ENCODE results near the gene ADSS1.

Gene ADSS1

DNA sequence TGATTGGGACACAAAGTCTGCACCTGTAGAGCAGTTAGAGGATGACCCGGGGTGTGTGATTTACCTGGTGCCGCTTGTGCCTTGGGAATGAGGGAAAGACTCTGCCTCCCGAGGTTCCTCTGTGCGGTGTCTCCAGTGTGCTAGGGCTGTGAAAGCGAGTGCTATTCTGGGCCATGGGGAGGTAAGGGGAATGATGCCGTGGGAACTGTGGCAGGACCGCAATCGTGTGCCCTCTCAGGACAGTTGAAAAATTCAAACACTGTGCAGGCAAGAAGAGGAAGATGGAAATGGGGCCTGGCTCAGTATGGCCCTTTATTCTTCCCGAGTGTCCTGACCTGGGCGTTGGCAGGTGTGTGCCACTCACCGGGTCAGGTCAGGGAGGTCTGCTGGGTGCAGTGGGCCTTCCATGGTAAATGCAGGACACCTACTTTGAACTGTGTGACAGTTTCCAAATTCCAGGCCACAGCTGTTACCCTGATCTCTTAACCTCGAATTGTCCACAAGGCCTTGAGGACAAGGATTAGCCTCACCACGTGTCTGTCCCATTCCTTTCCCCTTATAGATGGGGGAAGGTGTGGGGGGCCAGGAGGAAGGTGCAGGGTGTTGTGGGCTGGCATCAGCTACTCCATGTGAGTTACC, 30.3 kb downstream of the ADSS1 start:
- Histone ChIP-seq H3K4me1 (peaks cover 37 to 57% (median 51%) of the 10 kb centered on the region in 10 experiments), H3K9me3 (replicated peaks in 1 of 11) (peaks cover 0 to 26% (median 23%) of the 10 kb centered on the region in 11 experiments; a peak in 16 of 22 replicates), H3K4me2 (peak overlapping the region; percentile 91 to 99 (median 97)), H3K4me3 (peak overlapping the region; percentile 92 to 100 (median 98)), H3K36me3 (peaks cover 40 to 54% (median 50%) of the 10 kb centered on the region in 11 experiments), H4K20me1 (peaks cover 21 to 63% (median 61%) of the 10 kb centered on the region in 11 experiments; a peak in 20 of 22 replicates), H3K27me3 (no peaks in the 10 kb centered on the region), H3K9ac (peak overlapping the region; percentile 91 to 99 (median 97)), H3K27ac (peak overlapping the region in 9 of 11 experiments; percentile 86 to 95 (median 93); a peak in 17 of 22 replicates)
- TF ChIP-seq Cebpa-rat (IDR thresholded peaks at IDR 0.05) = no peak

DNA sequence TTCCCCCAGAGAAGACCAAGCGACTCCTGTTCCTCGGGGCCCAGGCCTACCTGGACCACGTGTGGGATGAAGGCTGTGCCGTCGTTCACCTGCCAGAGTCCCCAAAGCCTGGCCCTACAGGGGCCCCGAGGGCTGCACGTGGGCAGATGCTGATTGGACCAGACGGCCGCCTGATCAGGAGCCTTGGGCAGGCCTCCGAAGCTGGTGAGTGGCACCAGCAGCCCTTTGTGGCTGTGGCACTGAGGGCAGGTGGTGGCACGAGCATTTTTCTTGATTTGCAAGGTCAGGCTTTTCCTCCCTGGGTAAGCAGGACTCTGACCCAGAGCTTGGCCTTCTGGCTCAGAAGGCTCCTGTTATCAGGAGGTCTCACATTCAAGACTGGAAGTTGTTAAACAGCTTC, 31.6 kb downstream of the ADSS1 start:
- Histone ChIP-seq H3K27me3 (no peaks in the 10 kb centered on the region), H3K9me3 (replicated peaks in 1 of 11) (peaks cover 0 to 13% (median 12%) of the 10 kb centered on the region in 11 experiments; a peak in 16 of 22 replicates), H3K27ac (peak overlapping the region in 2 of 11 experiments; percentile 6 to 53; a peak in 2 of 22 replicates), H3K9ac (peak overlapping the region in 10 of 11 experiments; percentile 92 to 99 (median 98); a peak in 18 of 22 replicates), H3K4me2 (peak overlapping the region in 10 of 11 experiments; percentile 91 to 99 (median 96); a peak in 18 of 22 replicates), H3K4me3 (0 out of 20 replicates have a peak overlapping the region, but pooled peaks of 1 of the 10 experiments have one; percentile 98), H4K20me1 (peaks cover 21 to 76% (median 70%) of the 10 kb centered on the region in 11 experiments; a peak in 20 of 22 replicates), H3K4me1 (peaks cover 37 to 54% (median 49%) of the 10 kb centered on the region in 10 experiments), H3K36me3 (peaks cover 49 to 66% (median 62%) of the 10 kb centered on the region in 11 experiments)
- TF ChIP-seq Cebpa-rat (IDR thresholded peaks at IDR 0.05) = no peak

DNA sequence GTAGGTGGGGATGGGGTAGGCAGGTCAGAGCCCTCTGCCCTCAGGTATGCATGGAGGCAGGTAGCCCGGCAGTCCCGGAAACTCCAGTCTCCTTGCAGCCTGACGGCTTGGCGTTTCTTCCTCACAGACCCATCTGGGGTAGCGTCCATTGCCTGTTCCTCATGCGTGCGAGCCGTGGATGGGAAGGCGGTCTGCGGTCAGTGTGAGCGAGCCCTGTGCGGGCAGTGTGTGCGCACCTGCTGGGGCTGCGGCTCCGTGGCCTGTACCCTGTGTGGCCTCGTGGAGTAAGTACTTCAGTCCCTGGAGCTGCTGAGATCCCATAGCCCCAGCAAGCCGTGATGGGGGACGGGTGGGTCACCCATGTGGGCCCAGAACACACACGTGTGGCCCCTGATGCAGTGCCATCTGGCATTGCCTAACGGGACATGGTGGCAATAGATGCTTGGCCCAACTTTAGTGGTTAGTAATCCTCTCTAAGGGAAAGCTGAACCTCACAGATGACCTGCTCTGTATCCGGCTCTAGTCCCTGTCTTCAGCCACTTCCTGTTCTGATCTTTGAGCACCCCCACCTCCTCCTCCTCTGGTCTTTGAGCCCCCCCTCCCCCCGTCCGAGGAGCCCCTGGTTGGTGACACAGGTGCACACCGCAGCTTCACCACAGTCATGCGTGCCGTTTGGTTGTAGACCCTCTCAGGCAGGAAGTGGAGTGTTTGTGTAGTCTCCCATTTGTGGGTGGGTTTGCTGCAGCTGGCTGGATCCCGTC, 32.6 kb downstream of the ADSS1 start:
- peak overlapping the region in 10 of 11 experiments; percentile 28 to 99 (median 96); a peak in 20 of 22 replicates for H3K4me2 ChIP-seq
- H3K27ac ChIP-seq = peak overlapping the region in 7 of 11 experiments; percentile 4 to 53 (median 30); a peak in 8 of 22 replicates
- peaks cover 57 to 76% (median 72%) of the 10 kb centered on the region in 11 experiments for H3K36me3 ChIP-seq
- TF ChIP-seq Cebpa-rat (IDR thresholded peaks at IDR 0.05) = no peak
- no peak overlapping the region; a peak in 1 of 20 replicates for H3K4me3 ChIP-seq
- H3K9me3 ChIP-seq (replicated peaks in 1 of 11) = peaks cover 0 to 2% (median 1%) of the 10 kb centered on the region in 11 experiments; a peak in 10 of 22 replicates
- H3K27me3 ChIP-seq = no peaks in the 10 kb centered on the region
- peaks cover 32 to 51% (median 44%) of the 10 kb centered on the region in 10 experiments for H3K4me1 ChIP-seq
- peak overlapping the region in 9 of 11 experiments; percentile 29 to 99 (median 97); a peak in 13 of 22 replicates for H3K9ac ChIP-seq
- H4K20me1 ChIP-seq = peaks cover 21 to 86% (median 74%) of the 10 kb centered on the region in 11 experiments; a peak in 20 of 22 replicates

DNA sequence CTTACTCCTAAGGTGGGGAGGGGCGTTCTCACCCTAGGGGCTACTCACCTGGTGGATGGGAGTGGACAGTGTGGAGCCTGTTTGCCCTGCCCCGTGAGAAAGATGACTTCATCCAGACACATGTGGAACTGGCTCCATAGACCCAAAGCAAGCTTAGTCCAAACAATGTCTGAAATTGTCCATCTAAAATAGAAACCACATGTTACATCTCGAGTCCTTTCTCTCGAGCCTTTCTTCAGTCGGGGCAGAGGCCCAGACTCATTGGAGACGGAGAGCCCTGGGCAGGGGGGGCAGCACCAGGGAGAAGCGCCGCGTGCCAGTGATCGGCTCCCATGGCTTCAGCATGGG, 33.2 kb downstream of the ADSS1 start:
- Histone ChIP-seq H3K4me2 (peak overlapping the region in 5 of 11 experiments; percentile 54 to 99 (median 96); a peak in 8 of 22 replicates), H3K36me3 (peaks cover 62 to 82% (median 78%) of the 10 kb centered on the region in 11 experiments)

DNA sequence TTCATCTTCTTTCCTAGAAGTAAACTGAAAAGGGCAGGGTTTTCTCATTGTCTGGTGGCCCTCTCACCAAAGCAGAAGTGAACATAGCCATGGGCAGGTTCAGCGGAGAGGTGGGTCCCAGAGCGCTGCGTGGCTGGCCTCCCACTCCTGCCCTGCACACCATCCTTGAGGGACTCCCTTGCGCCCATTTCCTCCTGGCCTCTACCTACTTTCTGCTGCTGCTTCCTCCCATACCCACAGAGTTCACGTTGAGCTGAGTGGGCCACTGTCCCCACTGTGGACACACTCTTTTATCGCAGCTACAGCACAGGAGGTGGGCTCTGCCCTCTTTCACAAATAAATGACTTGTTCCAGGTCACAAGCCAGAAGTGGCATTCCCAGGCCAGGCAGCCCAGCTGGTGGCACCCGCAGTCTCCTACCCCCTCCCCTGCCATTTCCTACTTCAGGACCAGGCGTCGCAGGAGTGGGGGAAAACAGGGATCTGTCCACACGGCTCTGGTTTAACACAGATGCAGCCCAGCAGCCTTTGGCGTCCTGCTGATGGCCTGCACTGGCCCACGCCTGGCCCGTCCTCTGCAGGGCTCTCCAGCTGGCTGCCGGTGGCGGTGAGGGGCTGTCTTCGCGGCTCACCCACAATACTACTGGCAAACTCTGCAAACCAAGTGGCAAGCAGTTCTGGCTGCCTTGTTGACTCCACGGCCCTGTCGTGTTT, 33.8 kb downstream of the ADSS1 start:
- Histone ChIP-seq H3K27ac (peak overlapping the region in 3 of 11 experiments; percentile 30 to 34 (median 30); a peak in 3 of 22 replicates), H3K4me2 (no peak overlapping the region; a peak in 1 of 22 replicates)

More for the DNA sequence above, 33.2 kb downstream of the ADSS1 start:
- Histone ChIP-seq H3K4me1 (peaks cover 26 to 46% (median 39%) of the 10 kb centered on the region in 10 experiments), H4K20me1 (peaks cover 21 to 91% (median 74%) of the 10 kb centered on the region in 11 experiments; a peak in 20 of 22 replicates), H3K4me3 (no peak overlapping the region), H3K9ac (peak overlapping the region in 5 of 11 experiments; percentile 26 to 45 (median 33); a peak in 6 of 22 replicates), H3K27ac (peak overlapping the region in 4 of 11 experiments; percentile 3 to 34 (median 30); a peak in 5 of 22 replicates), H3K9me3 (replicated peaks in 1 of 11) (no peaks in the 10 kb centered on the region), H3K27me3 (no peaks in the 10 kb centered on the region)
- no peak for TF ChIP-seq Cebpa-rat (IDR thresholded peaks at IDR 0.05)

DNA sequence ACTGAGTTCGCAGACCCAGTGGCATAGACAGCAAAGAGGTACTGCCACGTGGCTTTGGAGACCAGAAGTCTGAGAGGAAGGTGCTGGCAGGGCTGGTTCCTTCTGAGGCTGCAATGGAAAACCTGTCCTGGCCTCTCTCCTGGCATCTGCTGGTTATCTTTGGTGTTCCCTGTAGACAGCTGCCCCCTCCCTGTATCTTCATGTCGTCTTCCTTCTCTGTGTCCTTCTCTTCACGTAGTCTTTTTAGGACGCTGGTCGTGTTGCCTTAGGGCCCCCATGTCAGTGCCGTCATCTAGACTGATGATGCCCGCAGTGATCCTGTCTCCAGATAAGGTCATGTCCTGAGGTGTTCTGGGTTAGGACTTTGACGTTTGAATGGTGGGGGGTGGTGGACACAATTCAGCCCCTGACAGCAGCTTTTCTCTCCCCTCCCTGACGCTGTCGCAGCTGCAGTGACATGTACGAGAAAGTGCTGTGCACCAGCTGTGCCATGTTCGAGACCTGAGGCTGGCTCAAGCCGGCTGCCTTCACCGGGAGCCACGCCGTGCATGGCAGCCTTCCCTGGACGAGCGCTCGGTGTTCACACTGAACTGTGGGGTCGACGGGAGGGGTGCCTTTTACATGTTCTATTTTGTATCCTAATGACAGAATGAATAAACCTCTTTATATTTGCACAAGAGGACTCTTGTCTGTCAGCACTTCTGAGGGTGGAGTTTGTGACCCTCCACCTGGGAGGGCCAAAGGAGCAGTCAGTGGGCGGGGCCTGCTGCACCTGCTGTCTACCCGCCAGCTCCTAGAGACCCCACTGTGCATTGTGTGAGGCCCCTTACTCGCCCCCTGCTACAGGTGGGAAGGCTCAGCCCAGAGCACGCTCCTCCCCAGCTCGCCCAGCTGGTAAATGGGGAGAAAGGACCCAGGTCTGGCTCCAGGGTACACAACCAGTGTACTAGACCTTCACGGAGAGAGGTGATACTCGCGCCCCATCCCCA, 35.2 kb downstream of the ADSS1 start:
- Histone ChIP-seq H3K9ac (peak overlapping the region in 4 of 11 experiments; percentile 9 to 18 (median 12); a peak in 3 of 22 replicates), H3K27ac (no peak overlapping the region), H3K4me3 (no peak overlapping the region), H3K9me3 (replicated peaks in 1 of 11) (no peaks in the 10 kb centered on the region), H3K36me3 (peaks cover 63 to 93% (median 84%) of the 10 kb centered on the region in 11 experiments), H3K27me3 (no peaks in the 10 kb centered on the region), H3K4me2 (no peak overlapping the region), H3K4me1 (peaks cover 20 to 38% (median 31%) of the 10 kb centered on the region in 10 experiments), H4K20me1 (peaks cover 15 to 80% (median 63%) of the 10 kb centered on the region in 11 experiments; a peak in 20 of 22 replicates)
- no peak for TF ChIP-seq Cebpa-rat (IDR thresholded peaks at IDR 0.05)

More for the DNA sequence above, 33.8 kb downstream of the ADSS1 start:
- Histone ChIP-seq H3K9ac (peak overlapping the region in 5 of 11 experiments; percentile 4 to 45 (median 33); a peak in 5 of 22 replicates), H3K9me3 (replicated peaks in 1 of 11) (no peaks in the 10 kb centered on the region), H3K4me1 (peaks cover 26 to 45% (median 38%) of the 10 kb centered on the region in 10 experiments), H3K27me3 (no peaks in the 10 kb centered on the region), H3K36me3 (peaks cover 63 to 88% (median 82%) of the 10 kb centered on the region in 11 experiments), H4K20me1 (peaks cover 21 to 92% (median 74%) of the 10 kb centered on the region in 11 experiments; a peak in 20 of 22 replicates), H3K4me3 (no peak overlapping the region)
- no peak for TF ChIP-seq Cebpa-rat (IDR thresholded peaks at IDR 0.05)

DNA sequence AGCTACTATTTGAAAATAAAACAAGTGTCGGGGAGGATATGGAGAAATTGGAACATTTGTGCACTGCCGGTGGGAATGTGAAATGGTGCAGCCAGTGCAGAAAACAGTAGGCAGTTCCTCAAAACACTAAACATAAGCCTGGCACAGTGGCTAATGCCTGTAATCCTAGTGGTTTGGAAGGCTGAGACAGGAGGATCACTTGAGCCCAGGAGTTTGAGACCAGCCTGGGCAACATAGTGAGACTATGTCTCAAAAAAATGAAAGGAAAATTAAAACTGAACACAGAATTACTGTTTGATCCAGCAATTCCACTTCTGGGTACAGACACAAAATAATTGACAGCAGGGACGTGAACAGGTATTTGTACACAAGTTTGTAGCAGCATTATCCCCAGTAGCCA, 41.5 kb downstream of the ADSS1 start:
- no peak overlapping the region for H3K4me3 ChIP-seq
- no peak for TF ChIP-seq Cebpa-rat (IDR thresholded peaks at IDR 0.05)
- H3K9me3 ChIP-seq (replicated peaks in 1 of 11) = peaks cover 0 to 14% (median 9%) of the 10 kb centered on the region in 11 experiments; a peak in 13 of 22 replicates
- H3K36me3 ChIP-seq = peaks cover 17 to 77% (median 46%) of the 10 kb centered on the region in 11 experiments
- no peak overlapping the region for H3K27ac ChIP-seq
- H3K4me2 ChIP-seq = no peak overlapping the region
- peaks cover 6 to 29% (median 23%) of the 10 kb centered on the region in 10 experiments for H3K4me1 ChIP-seq
- no peaks in the 10 kb centered on the region for H3K27me3 ChIP-seq
- no peak overlapping the region for H3K9ac ChIP-seq
- H4K20me1 ChIP-seq = peaks cover 0 to 49% (median 27%) of the 10 kb centered on the region in 11 experiments; a peak in 20 of 22 replicates
